ENCODE results near the gene CIAO3. TPM values are rescaled to one million over a fixed set of nuclear protein-coding genes. Genes with fewer than 3 reads are reported as not detected.
"Not testable (repeated sequence)": the region's sequence is repeated elsewhere in the genome, so short reads cannot be mapped to it uniquely, and the experiment has no call there.

Gene CIAO3
- total and polyA plus RNA-seq, 10 of the 15 experiments (the other 5 are each of a cell fraction or from before 2014, with no cell fraction given) = 1.4 to 37.5 (median 30.8) TPM

DNA sequence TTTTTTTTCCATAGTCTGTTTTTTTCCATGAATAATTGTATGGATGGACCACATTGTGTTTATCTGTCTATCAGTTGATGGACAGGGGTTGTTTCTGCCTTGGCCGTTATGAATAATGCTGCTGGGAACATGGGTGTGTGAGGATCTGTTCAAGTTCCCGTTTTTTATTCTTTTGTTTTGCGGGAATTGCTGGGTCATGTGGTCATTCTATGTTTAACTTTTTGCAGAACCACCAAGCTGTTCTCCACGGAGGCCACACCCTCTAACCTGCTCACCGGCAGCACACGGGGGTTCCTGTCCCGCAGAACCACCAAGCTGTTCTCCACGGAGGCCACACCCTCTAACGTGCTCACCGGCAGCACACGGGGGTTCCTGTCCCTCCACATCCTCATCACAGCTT, 13.9 kb upstream of the CIAO3 start (continued):
- TF ChIP-seq, protein P1, sequence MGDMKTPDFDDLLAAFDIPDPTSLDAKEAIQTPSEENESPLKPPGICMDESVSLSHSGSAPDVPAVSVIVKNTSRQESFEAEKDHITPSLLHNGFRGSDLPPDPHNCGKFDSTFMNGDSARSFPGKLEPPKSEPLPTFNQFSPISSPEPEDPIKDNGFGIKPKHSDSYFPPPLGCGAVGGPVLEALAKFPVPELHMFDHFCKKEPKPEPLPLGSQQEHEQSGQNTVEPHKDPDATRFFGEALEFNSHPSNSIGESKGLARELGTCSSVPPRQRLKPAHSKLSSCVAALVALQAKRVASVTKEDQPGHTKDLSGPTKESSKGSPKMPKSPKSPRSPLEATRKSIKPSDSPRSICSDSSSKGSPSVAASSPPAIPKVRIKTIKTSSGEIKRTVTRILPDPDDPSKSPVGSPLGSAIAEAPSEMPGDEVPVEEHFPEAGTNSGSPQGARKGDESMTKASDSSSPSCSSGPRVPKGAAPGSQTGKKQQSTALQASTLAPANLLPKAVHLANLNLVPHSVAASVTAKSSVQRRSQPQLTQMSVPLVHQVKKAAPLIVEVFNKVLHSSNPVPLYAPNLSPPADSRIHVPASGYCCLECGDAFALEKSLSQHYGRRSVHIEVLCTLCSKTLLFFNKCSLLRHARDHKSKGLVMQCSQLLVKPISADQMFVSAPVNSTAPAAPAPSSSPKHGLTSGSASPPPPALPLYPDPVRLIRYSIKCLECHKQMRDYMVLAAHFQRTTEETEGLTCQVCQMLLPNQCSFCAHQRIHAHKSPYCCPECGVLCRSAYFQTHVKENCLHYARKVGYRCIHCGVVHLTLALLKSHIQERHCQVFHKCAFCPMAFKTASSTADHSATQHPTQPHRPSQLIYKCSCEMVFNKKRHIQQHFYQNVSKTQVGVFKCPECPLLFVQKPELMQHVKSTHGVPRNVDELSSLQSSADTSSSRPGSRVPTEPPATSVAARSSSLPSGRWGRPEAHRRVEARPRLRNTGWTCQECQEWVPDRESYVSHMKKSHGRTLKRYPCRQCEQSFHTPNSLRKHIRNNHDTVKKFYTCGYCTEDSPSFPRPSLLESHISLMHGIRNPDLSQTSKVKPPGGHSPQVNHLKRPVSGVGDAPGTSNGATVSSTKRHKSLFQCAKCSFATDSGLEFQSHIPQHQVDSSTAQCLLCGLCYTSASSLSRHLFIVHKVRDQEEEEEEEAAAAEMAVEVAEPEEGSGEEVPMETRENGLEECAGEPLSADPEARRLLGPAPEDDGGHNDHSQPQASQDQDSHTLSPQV (IDR thresholded peaks at IDR 0.05) = no peak
- TF ChIP-seq KLF5 (IDR thresholded peaks at IDR 0.05; ENCODE audit: partially characterized antibody) (no peak), ESRRA (IDR thresholded peaks at IDR 0.05; ENCODE audit: low read length) (no peak), CHD1 (IDR thresholded peaks at IDR 0.05; ENCODE audit: low read depth, low read length) (no peak)

DNA sequence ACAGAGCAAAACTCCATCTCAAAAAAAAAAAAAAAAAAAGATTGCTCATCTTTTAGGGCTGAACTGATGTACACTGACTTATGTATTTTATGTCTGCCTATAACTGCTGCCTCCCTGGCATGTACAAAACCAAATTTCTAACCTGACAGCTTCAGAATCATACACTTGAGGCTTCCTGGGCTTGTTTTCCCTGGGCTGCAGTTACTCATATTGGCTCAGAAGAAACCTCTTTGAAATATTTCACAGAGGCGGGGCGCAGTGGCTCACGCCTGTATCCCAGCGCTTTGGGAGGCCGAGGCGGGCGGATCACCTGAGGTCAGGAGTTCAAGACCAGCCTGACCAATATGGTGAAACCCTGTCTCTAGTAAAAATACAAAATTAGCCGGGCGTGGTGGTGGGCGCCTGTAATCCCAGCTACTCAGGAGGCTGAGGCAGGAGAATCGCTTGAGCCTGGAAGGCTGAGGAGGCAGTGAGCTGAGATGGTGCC, 13.4 kb upstream of the CIAO3 start:
- H3K4me2 ChIP-seq (ENCODE audit: control insufficient read depth, insufficient read depth); H3K9ac ChIP-seq (ENCODE audit: control insufficient read depth, insufficient read depth, low read length); H3K27ac ChIP-seq (ENCODE audit: control insufficient read depth, insufficient read depth); ATAC-seq; H4K20me1 ChIP-seq (ENCODE audit: control insufficient read depth, insufficient read depth); H3K9me3 ChIP-seq (replicated peaks; ENCODE audit: control insufficient read depth, insufficient read depth, low read length); in situ Hi-C loops (cut with MboI); BruUV-seq (replicated peaks); SMC1A ChIA-PET (ENCODE audit: uncharacterized antibody, unreplicated experiment); FAIRE-seq; H3K27me3 ChIP-seq (replicated peaks in 1 of 2; ENCODE audit: control insufficient read depth in 2 of 2, insufficient read depth in 2 of 2, low read length in 1 of 2); H3K36me3 ChIP-seq (ENCODE audit: control insufficient read depth in 2 of 2, insufficient read depth in 2 of 2, low read length in 1 of 2); intact Hi-C loops (cut with micrococcal nuclease; ENCODE audit: unreplicated experiment); H3K4me3 ChIP-seq; H2AFZ ChIP-seq (ENCODE audit: control insufficient read depth, low read depth, low read length); H3K79me2 ChIP-seq (ENCODE audit: control insufficient read depth, insufficient read depth, low read length); CTCF ChIA-PET; H3K4me1 ChIP-seq (ENCODE audit: control insufficient read depth, insufficient read depth, low read length); POLR2A ChIA-PET; DNase-seq (ENCODE audit: low read depth, low spot score): not testable (repeated sequence)
- RAD21 ChIA-PET (ENCODE audit: unreplicated experiment) = interaction anchor here (0.5 to 0.6 kb wide), 2 partner anchors 311 to 387 kb away, joined by 3 read pairs; no protein-coding TSS in a partner anchor
- WGBS (ENCODE audit: insufficient coverage, insufficient replicate concordance, low lambda C conversion rate, missing lambda C conversion rate) = 59% methylated on average over 11 of the region's 11 CpGs

Measured in GM12878 (cell line).